Caco-2 (cell line): ENCODE results near the gene SPIN2B. TPM values are rescaled to one million over a fixed set of nuclear protein-coding genes. Genes with fewer than 3 reads are reported as not detected.
"Not testable (repeated sequence)": the region's sequence is repeated elsewhere in the genome, so short reads cannot be mapped to it uniquely, and the experiment has no call there.

Experiments
- BruUV-seq: library from RNA; stranded (reverse); fragments of 400-500 nt; replicated peaks from 2 replicates; lab custom pipeline; 2021; lab: Mats Ljungman, UMichigan
- CTCF ChIA-PET: fragments of 300-600 bp; sonication (Branson Sonifier 250); formaldehyde crosslinking; loops from one replicate; lab custom pipeline; 2022; ENCODE audit warnings: antibody characterized with exemption; lab: Charles Lee
- POLR2A ChIA-PET: fragments of 300-600 bp; sonication (Branson Sonifier 250); formaldehyde crosslinking; loops from one replicate; lab custom pipeline; 2022; ENCODE audit warnings: antibody characterized with exemption; lab: Charles Lee
- DNase-seq, 2 experiments: peaks; one replicate each; pipeline versions ENCODE4 v3.0.0 to v3.0.0-alpha.2; 2020 to 2022
- H3K27me3 ChIP-seq: replicated peaks from 2 replicates; pipeline ENCODE4 v1.6.0; 2011; ENCODE audit warnings: low read length; ENCODE audit not compliant: control insufficient read depth, insufficient read depth
- H3K36me3 ChIP-seq: 2 replicates; pipeline ENCODE4 v1.5.1; 2011; ENCODE audit warnings: low read length; ENCODE audit not compliant: control insufficient read depth, insufficient read depth
- H3K4me1 ChIP-seq: fragments of 250-450 bp; sonication (Bioruptor Pico); 2 replicates; pipeline ENCODE4 v1.5.1; 2020; ENCODE audit warnings: mild to moderate bottlenecking
- H3K4me3 ChIP-seq: 2 replicates; pipeline ENCODE4 v1.5.1; 2011; ENCODE audit warnings: low read depth, mild to moderate bottlenecking, control low read depth, low read length
- H3K9me3 ChIP-seq: fragments of 250-450 bp; sonication (Bioruptor Pico); 2 replicates; pipeline ENCODE4 v1.5.1; 2020; ENCODE audit warnings: mild to moderate bottlenecking, moderate library complexity
- H3K27ac Mint-ChIP-seq: one replicate; pipeline ENCODE4 v1.8.0; 2022; ENCODE audit warnings: mixed read lengths; ENCODE audit not compliant: unreplicated experiment
- H3K27me3 Mint-ChIP-seq: one replicate; pipeline ENCODE4 v1.8.0; 2022; ENCODE audit warnings: mixed read lengths; ENCODE audit not compliant: insufficient read depth, unreplicated experiment
- H3K36me3 Mint-ChIP-seq: one replicate; pipeline ENCODE4 v1.8.0; 2022; ENCODE audit warnings: mild to moderate bottlenecking, mixed read lengths; ENCODE audit not compliant: insufficient read depth, unreplicated experiment
- H3K4me1 Mint-ChIP-seq: one replicate; pipeline ENCODE4 v1.8.0; 2022; ENCODE audit warnings: low read depth, mixed read lengths; ENCODE audit not compliant: unreplicated experiment
- H3K4me3 Mint-ChIP-seq: one replicate; pipeline ENCODE4 v1.8.0; 2022; ENCODE audit warnings: mild to moderate bottlenecking, moderate library complexity, mixed read lengths; ENCODE audit not compliant: unreplicated experiment
- H3K9me3 Mint-ChIP-seq: one replicate; pipeline ENCODE4 v1.8.0; 2022; ENCODE audit warnings: mixed read lengths; ENCODE audit not compliant: unreplicated experiment
- intact Hi-C: fragments of 100-400 bp; cut with micrococcal nuclease; formaldehyde crosslinking; loops from one replicate; pipeline ENCODE4 v1.10.0; 2022; ENCODE audit not compliant: unreplicated experiment
- total RNA-seq: library from RNA; stranded (reverse); gene quantifications from 2 replicates; pipeline ENCODE4 v1.2.3, GENCODE V29; 2022
- TF ChIP-seq, protein P1 (sequence below), 2 experiments: fragments of 200-600 bp in 1 of 2; IDR thresholded peaks; 1 replicate in 1 of 2; 2 replicates in 1 of 2; pipeline versions ENCODE4 v1.5.1 to v1.8.0; 2011 to 2022; ENCODE audit warnings: antibody characterized with exemption in 1 of 2, control low read depth in 1 of 2, inconsistent platforms in 1 of 2, low read depth in 1 of 2, low read length in 1 of 2, mild to moderate bottlenecking in 1 of 2, moderate library complexity in 1 of 2; ENCODE audit not compliant: insufficient read depth in 1 of 2, severe bottlenecking in 1 of 2, unreplicated experiment in 1 of 2

SPIN2B gene
- total RNA-seq, 1 experiment from 2014 or later = 14.3 TPM

DNA sequence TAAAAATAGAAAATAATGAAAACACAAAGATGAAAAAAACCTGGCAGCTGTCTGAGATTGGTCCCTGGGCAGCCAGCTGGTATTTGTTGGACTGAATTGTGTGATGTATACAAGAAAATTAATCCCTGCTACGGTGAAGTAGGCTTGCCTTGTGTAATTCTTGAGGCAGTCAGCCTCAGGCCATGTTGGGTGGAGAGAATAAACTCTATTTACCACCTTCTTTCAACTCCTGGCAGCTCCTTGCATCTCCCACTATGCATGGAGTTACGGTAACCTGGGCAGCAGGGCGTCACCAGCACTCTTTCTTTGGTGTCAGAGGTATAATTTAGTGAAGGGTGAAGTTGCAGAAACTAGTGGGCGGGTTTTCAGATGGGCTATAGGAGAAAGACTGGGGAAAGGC is 12.4 kb upstream of the SPIN2B start:
- Histone ChIP-seq H3K36me3 (no peaks in the 10 kb centered on the region), H3K4me1 (peaks cover 8% of the 10 kb centered on the region), H3K4me3 (no peak overlapping the region), H3K9me3 (no peaks in the 10 kb centered on the region), H3K27me3 (no peaks in the 10 kb centered on the region)
- no peaks in the 10 kb centered on the region for H3K9me3 Mint-ChIP-seq
- BruUV-seq = no TSS peak
- peaks cover 10% of the 10 kb centered on the region for H3K4me1 Mint-ChIP-seq
- ChIA-PET CTCF (no interaction called here), POLR2A (no interaction called here)
- no peak for DNase-seq
- no peaks in the 10 kb centered on the region for H3K27me3 Mint-ChIP-seq
- H3K27ac Mint-ChIP-seq = no peak overlapping the region
- TF ChIP-seq, protein P1, sequence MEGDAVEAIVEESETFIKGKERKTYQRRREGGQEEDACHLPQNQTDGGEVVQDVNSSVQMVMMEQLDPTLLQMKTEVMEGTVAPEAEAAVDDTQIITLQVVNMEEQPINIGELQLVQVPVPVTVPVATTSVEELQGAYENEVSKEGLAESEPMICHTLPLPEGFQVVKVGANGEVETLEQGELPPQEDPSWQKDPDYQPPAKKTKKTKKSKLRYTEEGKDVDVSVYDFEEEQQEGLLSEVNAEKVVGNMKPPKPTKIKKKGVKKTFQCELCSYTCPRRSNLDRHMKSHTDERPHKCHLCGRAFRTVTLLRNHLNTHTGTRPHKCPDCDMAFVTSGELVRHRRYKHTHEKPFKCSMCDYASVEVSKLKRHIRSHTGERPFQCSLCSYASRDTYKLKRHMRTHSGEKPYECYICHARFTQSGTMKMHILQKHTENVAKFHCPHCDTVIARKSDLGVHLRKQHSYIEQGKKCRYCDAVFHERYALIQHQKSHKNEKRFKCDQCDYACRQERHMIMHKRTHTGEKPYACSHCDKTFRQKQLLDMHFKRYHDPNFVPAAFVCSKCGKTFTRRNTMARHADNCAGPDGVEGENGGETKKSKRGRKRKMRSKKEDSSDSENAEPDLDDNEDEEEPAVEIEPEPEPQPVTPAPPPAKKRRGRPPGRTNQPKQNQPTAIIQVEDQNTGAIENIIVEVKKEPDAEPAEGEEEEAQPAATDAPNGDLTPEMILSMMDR (IDR thresholded peaks at IDR 0.05; ENCODE audit: insufficient read depth in 1 of 2, low read depth in 1 of 2, low read length in 1 of 2, severe bottlenecking in 1 of 2, unreplicated experiment in 1 of 2) = no peak
- peaks cover 4% of the 10 kb centered on the region for H3K36me3 Mint-ChIP-seq
- intact Hi-C loops = no loop called here
- H3K4me3 Mint-ChIP-seq = no peak overlapping the region

DNA sequence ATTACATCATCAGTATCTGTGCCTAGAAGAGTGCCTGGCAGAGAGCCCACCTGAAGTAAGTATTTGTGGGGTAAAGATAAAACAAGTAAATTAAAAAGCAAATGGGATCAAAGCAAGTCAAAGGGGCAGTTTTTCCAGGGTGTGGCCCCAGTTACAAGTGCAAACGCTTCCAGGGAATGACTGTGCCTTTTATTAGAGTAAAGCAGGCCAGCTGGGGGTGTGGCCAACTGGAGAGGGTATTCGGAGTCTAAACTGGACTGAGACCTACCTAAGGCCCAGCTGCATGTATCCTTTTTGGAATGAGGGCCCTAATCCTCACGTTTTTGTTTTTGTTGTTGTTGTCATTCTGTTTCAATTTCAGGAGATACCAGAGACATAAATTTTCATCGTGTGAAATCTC is 11.9 kb upstream of the SPIN2B start:
- H3K9me3 ChIP-seq, H3K4me3 Mint-ChIP-seq, H3K36me3 ChIP-seq, H3K27ac Mint-ChIP-seq, H3K4me1 ChIP-seq, BruUV-seq, POLR2A ChIA-PET, H3K27me3 Mint-ChIP-seq, H3K36me3 Mint-ChIP-seq, intact Hi-C loops, CTCF ChIA-PET, DNase-seq, H3K9me3 Mint-ChIP-seq, H3K4me3 ChIP-seq, H3K27me3 ChIP-seq: not testable (repeated sequence)
- H3K4me1 Mint-ChIP-seq = peaks cover 13% of the 10 kb centered on the region

DNA sequence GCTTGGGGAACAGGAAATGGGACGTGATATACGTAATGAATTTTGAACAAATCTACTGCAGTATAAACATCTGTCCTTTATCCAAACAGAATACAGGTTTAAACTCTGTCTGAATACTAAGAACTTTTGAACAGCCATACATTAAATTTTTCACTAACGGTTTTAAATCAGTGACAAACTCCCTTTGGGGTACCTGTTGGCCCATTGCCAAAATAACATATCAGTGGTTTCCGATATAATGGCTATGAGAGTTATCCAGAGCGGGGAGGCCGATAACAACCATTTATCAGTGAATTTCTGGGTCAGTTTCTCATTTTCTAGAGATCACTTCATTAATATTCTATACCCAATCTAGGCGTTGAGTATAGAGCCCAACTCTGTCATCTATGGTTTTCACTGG is 10.7 kb upstream of the SPIN2B start:
- CTCF ChIA-PET = no interaction called here
- H3K4me3 ChIP-seq = no peak overlapping the region
- no TSS peak for BruUV-seq
- intact Hi-C loops = no loop called here
- DNase-seq = no peak
- H3K27me3 ChIP-seq = no peaks in the 10 kb centered on the region
- Mint-ChIP-seq H3K27ac (no peak overlapping the region), H3K9me3 (no peaks in the 10 kb centered on the region), H3K4me3 (no peak overlapping the region), H3K27me3 (no peaks in the 10 kb centered on the region), H3K4me1 (peaks cover 13% of the 10 kb centered on the region), H3K36me3 (peaks cover 4% of the 10 kb centered on the region)
- H3K4me1 ChIP-seq = peaks cover 8% of the 10 kb centered on the region
- POLR2A ChIA-PET = no interaction called here
- H3K9me3 ChIP-seq = no peaks in the 10 kb centered on the region
- no peaks in the 10 kb centered on the region for H3K36me3 ChIP-seq
- TF ChIP-seq, protein P1 (IDR thresholded peaks at IDR 0.05; ENCODE audit: insufficient read depth in 1 of 2, low read depth in 1 of 2, low read length in 1 of 2, severe bottlenecking in 1 of 2, unreplicated experiment in 1 of 2) = no peak

DNA sequence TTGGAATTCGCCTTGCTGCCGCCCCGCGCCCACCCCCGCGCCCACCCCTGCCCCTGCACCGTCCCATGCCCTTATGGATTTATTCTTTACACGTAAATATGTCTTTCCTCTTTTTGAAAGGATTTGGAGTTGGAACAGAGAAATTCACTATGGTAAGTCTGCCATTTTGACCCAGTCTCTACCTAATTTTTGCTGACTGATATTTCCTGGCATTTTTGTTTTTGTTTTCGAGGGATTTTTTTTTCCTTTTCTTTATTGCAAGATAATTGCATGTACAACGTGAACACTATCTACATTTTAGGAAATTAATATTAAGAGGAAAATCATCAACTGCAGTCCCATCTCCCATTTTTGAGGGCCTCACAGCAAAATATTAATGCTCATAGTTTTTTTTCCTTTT is 468 bp upstream of the SPIN2B start:
- Histone ChIP-seq H3K9me3 (no peaks in the 10 kb centered on the region), H3K4me1 (no peaks in the 10 kb centered on the region), H3K36me3 (no peaks in the 10 kb centered on the region), H3K27me3 (no peaks in the 10 kb centered on the region), H3K4me3 (peak overlapping the region; percentile 84)
- no peaks in the 10 kb centered on the region for H3K9me3 Mint-ChIP-seq
- H3K4me3 Mint-ChIP-seq = peak overlapping the region; percentile 97
- peaks cover 8% of the 10 kb centered on the region for H3K4me1 Mint-ChIP-seq
- POLR2A ChIA-PET = interaction anchor here (0.8 kb wide), 1 partner anchor 126 kb away, joined by 6 read pairs; the partner anchor contains the start of gene SPIN3
- CTCF ChIA-PET = no interaction called here
- DNase-seq = no peak
- TF ChIP-seq, protein P1 (IDR thresholded peaks at IDR 0.05; ENCODE audit: insufficient read depth in 1 of 2, low read depth in 1 of 2, low read length in 1 of 2, severe bottlenecking in 1 of 2, unreplicated experiment in 1 of 2) = no peak
- intact Hi-C loops = loop anchor here (2.0 to 10.0 kb wide), 2 partner anchors 127 to 163 kb away; partner anchors contain the start of genes FAAH2 and SPIN3
- peak overlapping the region; percentile 95 for H3K27ac Mint-ChIP-seq
- BruUV-seq = no TSS peak
- peaks cover 20% of the 10 kb centered on the region for H3K36me3 Mint-ChIP-seq
- H3K27me3 Mint-ChIP-seq = no peaks in the 10 kb centered on the region

DNA sequence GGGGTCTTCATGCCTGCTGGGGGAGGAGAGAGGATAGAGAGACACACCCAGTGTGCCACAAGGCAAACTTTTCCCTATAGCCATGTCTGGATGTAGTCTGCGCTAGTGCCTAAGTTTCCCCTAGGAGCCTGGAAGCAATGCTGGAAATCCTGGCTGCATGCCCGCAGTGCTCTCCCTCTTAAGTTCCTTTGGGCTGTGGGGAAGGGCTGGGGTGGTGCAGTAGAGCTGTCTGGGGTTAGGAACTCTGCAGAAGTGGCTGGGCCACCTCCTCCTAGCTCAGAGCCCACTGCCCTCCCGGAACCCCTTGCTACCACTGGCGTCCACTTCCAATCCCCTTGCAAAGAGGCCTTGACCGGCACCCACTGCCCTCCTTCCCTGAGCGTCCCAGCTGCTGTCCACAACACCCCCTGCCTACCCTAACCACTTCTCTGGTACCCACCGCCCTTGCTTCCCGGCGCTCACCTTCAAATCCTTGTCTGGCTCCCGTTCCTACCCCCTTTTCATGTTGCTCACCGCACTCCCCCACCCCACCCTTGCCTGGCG is 658 bp downstream of the SPIN2B start:
- H3K27me3 ChIP-seq, H3K9me3 Mint-ChIP-seq, DNase-seq, H3K4me1 Mint-ChIP-seq, BruUV-seq, H3K4me1 ChIP-seq, H3K9me3 ChIP-seq, H3K36me3 ChIP-seq, CTCF ChIA-PET, POLR2A ChIA-PET, H3K27me3 Mint-ChIP-seq: not testable (repeated sequence)
- intact Hi-C loops = loop anchor here (10.0 kb wide), 1 partner anchor 164 kb away; the partner anchor contains the start of gene FAAH2
- peaks cover 20% of the 10 kb centered on the region for H3K36me3 Mint-ChIP-seq
- peak overlapping the region; percentile 95 for H3K27ac Mint-ChIP-seq
- peak overlapping the region; percentile 84 for H3K4me3 ChIP-seq
- H3K4me3 Mint-ChIP-seq = peak overlapping the region; percentile 97
